ENCODE data around the gene PEAK1. TPM values are rescaled to one million over a fixed set of nuclear protein-coding genes. Genes with fewer than 3 reads are reported as not detected.

The PEAK1 gene
- total RNA-seq, 2 experiments from 2014 or later = 9.2 to 11.0 TPM

GRCh38 chr15:77413699-77414349 is 6.1 kb downstream of the PEAK1 start:
- POLR2A ChIA-PET = interaction anchor here (0.5 kb wide), 1 partner anchor 373 kb away, joined by 3 read pairs; no protein-coding TSS in a partner anchor
- peaks cover 1% of the 10 kb centered on the region for H3K36me3 Mint-ChIP-seq (ENCODE audit: low read depth)
- no peaks in the 10 kb centered on the region for H3K9me3 ChIP-seq (ENCODE audit: control insufficient read depth in 1 of 2, insufficient read depth in 1 of 2, low read length in 2 of 2)

GRCh38 chr15:77412972-77413698 is 6.8 kb downstream of the PEAK1 start:
- H3K27ac ChIP-seq (ENCODE audit: low read depth in 1 of 2, low read length in 2 of 2) = no peak overlapping the region

More at GRCh38 chr15:77413699-77414349, 6.1 kb downstream of the PEAK1 start:
- Histone ChIP-seq H3K27me3 (ENCODE audit: control insufficient read depth in 1 of 2, insufficient read depth in 2 of 2, low read length in 2 of 2) (no peaks in the 10 kb centered on the region), H3K4me1 (ENCODE audit: insufficient read depth, low read length) (peaks cover 7% of the 10 kb centered on the region), H3K36me3 (ENCODE audit: insufficient read depth, low read length) (no peaks in the 10 kb centered on the region), H3K4me3 (ENCODE audit: low read length) (no peak overlapping the region), H3K27ac (ENCODE audit: low read depth in 1 of 2, low read length in 2 of 2) (no peak overlapping the region)
- Mint-ChIP-seq H3K4me1 (ENCODE audit: low read depth) (peaks cover 27% of the 10 kb centered on the region), H3K4me3 (no peak overlapping the region), H3K27me3 (no peaks in the 10 kb centered on the region), H3K9me3 (no peaks in the 10 kb centered on the region), H3K27ac (no peak overlapping the region)
- TF ChIP-seq CTCF (IDR thresholded peaks at IDR 0.05) = no peak
- intact Hi-C loops (cut with DNase I, micrococcal nuclease) = no loop called here
- ATAC-seq (ENCODE audit: poor library complexity) = no peak
- CTCF ChIA-PET = interaction anchor here (0.6 kb wide), 2 partner anchors 16 to 417 kb away, joined by 3 read pairs; no protein-coding TSS in a partner anchor
- no peak for DNase-seq

GRCh38 chr15:77411619-77411976 is 8.3 kb downstream of the PEAK1 start:
- no peak overlapping the region for H3K4me3 ChIP-seq (ENCODE audit: low read length)
- Mint-ChIP-seq H3K9me3 (no peaks in the 10 kb centered on the region), H3K27ac (no peak overlapping the region), H3K4me3 (no peak overlapping the region), H3K27me3 (no peaks in the 10 kb centered on the region), H3K4me1 (ENCODE audit: low read depth) (peaks cover 29% of the 10 kb centered on the region), H3K36me3 (ENCODE audit: low read depth) (no peaks in the 10 kb centered on the region)
- ChIA-PET CTCF (no interaction called here), POLR2A (interaction anchor here (0.6 to 1.6 kb wide), 2 partner anchors 13 to 205 kb away, joined by 3 read pairs; no protein-coding TSS in a partner anchor)
- TF ChIP-seq CTCF (IDR thresholded peaks at IDR 0.05) = no peak
- H3K4me1 ChIP-seq (ENCODE audit: insufficient read depth, low read length) = peaks cover 6% of the 10 kb centered on the region
- DNase-seq (no peak), ATAC-seq (ENCODE audit: poor library complexity) (no peak)
- no peaks in the 10 kb centered on the region for H3K36me3 ChIP-seq (ENCODE audit: insufficient read depth, low read length)
- no peaks in the 10 kb centered on the region for H3K27me3 ChIP-seq (ENCODE audit: control insufficient read depth in 1 of 2, insufficient read depth in 2 of 2, low read length in 2 of 2)
- intact Hi-C loops (cut with DNase I, micrococcal nuclease) = no loop called here
- H3K9me3 ChIP-seq (ENCODE audit: control insufficient read depth in 1 of 2, insufficient read depth in 1 of 2, low read length in 2 of 2) = no peaks in the 10 kb centered on the region
- H3K27ac ChIP-seq (ENCODE audit: low read depth in 1 of 2, low read length in 2 of 2) = no peak overlapping the region

More at GRCh38 chr15:77412972-77413698, 6.8 kb downstream of the PEAK1 start:
- Mint-ChIP-seq H3K4me1 (ENCODE audit: low read depth) (peaks cover 20% of the 10 kb centered on the region), H3K27ac (no peak overlapping the region), H3K4me3 (no peak overlapping the region), H3K27me3 (no peaks in the 10 kb centered on the region), H3K36me3 (ENCODE audit: low read depth) (no peaks in the 10 kb centered on the region), H3K9me3 (no peaks in the 10 kb centered on the region)
- CTCF ChIA-PET = no interaction called here
- Histone ChIP-seq H3K27me3 (ENCODE audit: control insufficient read depth in 1 of 2, insufficient read depth in 2 of 2, low read length in 2 of 2) (no peaks in the 10 kb centered on the region), H3K36me3 (ENCODE audit: insufficient read depth, low read length) (no peaks in the 10 kb centered on the region), H3K4me1 (ENCODE audit: insufficient read depth, low read length) (peaks cover 6% of the 10 kb centered on the region), H3K4me3 (ENCODE audit: low read length) (no peak overlapping the region), H3K9me3 (ENCODE audit: control insufficient read depth in 1 of 2, insufficient read depth in 1 of 2, low read length in 2 of 2) (no peaks in the 10 kb centered on the region)
- POLR2A ChIA-PET = no interaction called here
- ATAC-seq (ENCODE audit: poor library complexity) = no peak
- TF ChIP-seq CTCF (IDR thresholded peaks at IDR 0.05) = no peak
- DNase-seq = no peak
- intact Hi-C loops (cut with DNase I, micrococcal nuclease) = no loop called here

All from CD4-positive, alpha-beta T cell (primary cell).